IPS-15b (cell line): Measurements from ENCODE around the gene ESD.
"Not testable (repeated sequence)": the region's sequence is repeated elsewhere in the genome, so short reads cannot be mapped to it uniquely, and the experiment has no call there.

Experiments used
- H3K27me3 ChIP-seq: one replicate; pipeline ENCODE4 v1.6.1; 2013; ENCODE audit warnings: low read length; ENCODE audit not compliant: control insufficient read depth, insufficient read depth
- H3K36me3 ChIP-seq: one replicate; pipeline ENCODE4 v1.6.1; 2013; ENCODE audit warnings: low read length; ENCODE audit not compliant: control insufficient read depth, insufficient read depth
- H3K4me1 ChIP-seq: one replicate; pipeline ENCODE4 v1.6.1; 2013; ENCODE audit warnings: mild to moderate bottlenecking, low read length; ENCODE audit not compliant: control insufficient read depth, insufficient read depth
- H3K4me3 ChIP-seq: one replicate; pipeline ENCODE4 v1.5.1; 2013; ENCODE audit warnings: low read depth, low read length
- H3K9ac ChIP-seq: one replicate; pipeline ENCODE4 v1.6.1; 2013; ENCODE audit warnings: low read depth, mild to moderate bottlenecking, low read length
- H3K9me3 ChIP-seq: one replicate; pipeline ENCODE4 v1.6.1; 2013; ENCODE audit warnings: mild to moderate bottlenecking, low read length; ENCODE audit not compliant: control insufficient read depth, insufficient read depth

ESD gene

GRCh38 chr13:46756977-46757376, 40.0 kb downstream of the ESD start:
- peaks cover 3% of the 10 kb centered on the region for H3K4me1 ChIP-seq
- no peaks in the 10 kb centered on the region for H3K36me3 ChIP-seq
- H3K4me3 ChIP-seq = no peak overlapping the region
- no peak overlapping the region for H3K9ac ChIP-seq
- H3K9me3 ChIP-seq = no peaks in the 10 kb centered on the region
- no peaks in the 10 kb centered on the region for H3K27me3 ChIP-seq

GRCh38 chr13:46755508-46755907, 41.5 kb downstream of the ESD start:
- not testable (repeated sequence) for H3K4me3 ChIP-seq, H3K36me3 ChIP-seq, H3K9ac ChIP-seq, H3K27me3 ChIP-seq, H3K9me3 ChIP-seq, H3K4me1 ChIP-seq

- H3K36me3 ChIP-seq = no peaks in the 10 kb centered on the region
- H3K9me3 ChIP-seq = no peaks in the 10 kb centered on the region
- peaks cover 3% of the 10 kb centered on the region for H3K4me1 ChIP-seq
- H3K9ac ChIP-seq = no peak overlapping the region
- no peak overlapping the region for H3K4me3 ChIP-seq
- H3K27me3 ChIP-seq = no peaks in the 10 kb centered on the region
These were observed 42.1 kb downstream of the ESD start for GRCh38 chr13:46754812-46755211.

GRCh38 chr13:46753917-46754316, 43.0 kb downstream of the ESD start:
- Histone ChIP-seq H3K27me3 (no peaks in the 10 kb centered on the region), H3K4me1 (peaks cover 3% of the 10 kb centered on the region)

GRCh38 chr13:46753137-46753536, 43.8 kb downstream of the ESD start:
- H3K4me3 ChIP-seq = no peak overlapping the region
- peaks cover 3% of the 10 kb centered on the region for H3K4me1 ChIP-seq
- H3K9me3 ChIP-seq = no peaks in the 10 kb centered on the region
- no peaks in the 10 kb centered on the region for H3K27me3 ChIP-seq
- no peaks in the 10 kb centered on the region for H3K36me3 ChIP-seq
- no peak overlapping the region for H3K9ac ChIP-seq

More at GRCh38 chr13:46753917-46754316, 43.0 kb downstream of the ESD start:
- Histone ChIP-seq H3K9ac (no peak overlapping the region), H3K36me3 (no peaks in the 10 kb centered on the region), H3K4me3 (no peak overlapping the region), H3K9me3 (no peaks in the 10 kb centered on the region)

GRCh38 chr13:46751811-46752635, 44.9 kb downstream of the ESD start:
- peaks cover 1% of the 10 kb centered on the region for H3K4me1 ChIP-seq
- no peak overlapping the region for H3K4me3 ChIP-seq
- H3K36me3 ChIP-seq = no peaks in the 10 kb centered on the region
- no peaks in the 10 kb centered on the region for H3K27me3 ChIP-seq
- no peaks in the 10 kb centered on the region for H3K9me3 ChIP-seq
- H3K9ac ChIP-seq = no peak overlapping the region

GRCh38 chr13:46749951-46750350, 47.0 kb downstream of the ESD start:
- Histone ChIP-seq H3K4me1 (no peaks in the 10 kb centered on the region), H3K27me3 (no peaks in the 10 kb centered on the region), H3K9me3 (no peaks in the 10 kb centered on the region), H3K9ac (no peak overlapping the region), H3K36me3 (no peaks in the 10 kb centered on the region), H3K4me3 (no peak overlapping the region)

GRCh38 chr13:46748300-46748699, 48.7 kb downstream of the ESD start:
- H3K4me3 ChIP-seq = no peak overlapping the region
- no peaks in the 10 kb centered on the region for H3K4me1 ChIP-seq
- H3K9ac ChIP-seq = no peak overlapping the region
- no peaks in the 10 kb centered on the region for H3K9me3 ChIP-seq
- no peaks in the 10 kb centered on the region for H3K36me3 ChIP-seq
- no peaks in the 10 kb centered on the region for H3K27me3 ChIP-seq

GRCh38 chr13:46747031-46747820, 49.7 kb downstream of the ESD start:
- no peaks in the 10 kb centered on the region for H3K27me3 ChIP-seq
- no peaks in the 10 kb centered on the region for H3K9me3 ChIP-seq
- H3K36me3 ChIP-seq = no peaks in the 10 kb centered on the region
- H3K4me3 ChIP-seq = no peak overlapping the region
- no peaks in the 10 kb centered on the region for H3K4me1 ChIP-seq
- no peak overlapping the region for H3K9ac ChIP-seq

GRCh38 chr13:46745706-46746105, 51.3 kb downstream of the ESD start:
- Histone ChIP-seq H3K4me3 (no peak overlapping the region), H3K4me1 (no peaks in the 10 kb centered on the region), H3K27me3 (no peaks in the 10 kb centered on the region), H3K9me3 (no peaks in the 10 kb centered on the region), H3K36me3 (no peaks in the 10 kb centered on the region), H3K9ac (no peak overlapping the region)

GRCh38 chr13:46745062-46745461, 51.9 kb downstream of the ESD start:
- no peaks in the 10 kb centered on the region for H3K36me3 ChIP-seq
- H3K27me3 ChIP-seq = no peaks in the 10 kb centered on the region
- no peak overlapping the region for H3K4me3 ChIP-seq
- H3K9me3 ChIP-seq = no peaks in the 10 kb centered on the region
- no peaks in the 10 kb centered on the region for H3K4me1 ChIP-seq
- no peak overlapping the region for H3K9ac ChIP-seq

GRCh38 chr13:46743191-46743590, 53.8 kb downstream of the ESD start:
- no peak overlapping the region for H3K9ac ChIP-seq
- no peaks in the 10 kb centered on the region for H3K27me3 ChIP-seq
- H3K4me3 ChIP-seq = no peak overlapping the region
- no peaks in the 10 kb centered on the region for H3K36me3 ChIP-seq
- H3K4me1 ChIP-seq = no peaks in the 10 kb centered on the region
- no peaks in the 10 kb centered on the region for H3K9me3 ChIP-seq
